ENCODE measurements around the gene TNFSF12. TPM values are rescaled to one million over a fixed set of nuclear protein-coding genes. Genes with fewer than 3 reads are reported as not detected.

Gene TNFSF12
- total and polyA plus RNA-seq, 9 of the 15 experiments (the other 6 are each of a cell fraction or from before 2014, with no cell fraction given): 0.03 to 0.95 (median 0.19) TPM; not detected in 3

DNA sequence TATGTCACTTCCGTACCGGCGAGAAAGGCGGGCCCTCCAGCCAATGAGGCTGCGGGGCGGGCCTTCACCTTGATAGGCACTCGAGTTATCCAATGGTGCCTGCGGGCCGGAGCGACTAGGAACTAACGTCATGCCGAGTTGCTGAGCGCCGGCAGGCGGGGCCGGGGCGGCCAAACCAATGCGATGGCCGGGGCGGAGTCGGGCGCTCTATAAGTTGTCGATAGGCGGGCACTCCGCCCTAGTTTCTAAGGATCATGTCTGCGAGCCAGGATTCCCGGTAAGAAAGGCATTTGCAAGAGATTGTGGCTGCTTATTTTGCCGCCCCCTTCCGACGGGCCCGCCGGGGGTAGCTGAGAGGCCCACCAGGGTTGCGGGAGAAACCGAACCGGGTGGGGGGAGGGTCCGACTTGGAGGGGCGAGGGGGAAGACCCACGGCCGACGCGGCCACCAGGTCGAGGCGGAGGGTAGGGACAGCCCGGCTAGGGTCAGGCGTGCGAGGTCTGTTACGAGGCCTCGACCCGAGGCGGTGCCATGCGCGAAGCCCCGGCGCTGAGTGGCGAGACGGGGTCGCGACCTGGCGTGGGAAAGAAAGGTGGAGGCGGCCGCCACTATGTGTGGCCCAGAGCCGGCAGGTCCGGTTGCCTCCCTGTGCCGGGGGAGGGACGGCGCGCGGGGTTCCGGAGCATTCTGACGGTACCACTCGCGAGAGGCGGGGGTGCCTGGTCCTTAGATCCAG lies 23.9 kb downstream of the TNFSF12 start (continued):
- TF ChIP-seq, protein P1, sequence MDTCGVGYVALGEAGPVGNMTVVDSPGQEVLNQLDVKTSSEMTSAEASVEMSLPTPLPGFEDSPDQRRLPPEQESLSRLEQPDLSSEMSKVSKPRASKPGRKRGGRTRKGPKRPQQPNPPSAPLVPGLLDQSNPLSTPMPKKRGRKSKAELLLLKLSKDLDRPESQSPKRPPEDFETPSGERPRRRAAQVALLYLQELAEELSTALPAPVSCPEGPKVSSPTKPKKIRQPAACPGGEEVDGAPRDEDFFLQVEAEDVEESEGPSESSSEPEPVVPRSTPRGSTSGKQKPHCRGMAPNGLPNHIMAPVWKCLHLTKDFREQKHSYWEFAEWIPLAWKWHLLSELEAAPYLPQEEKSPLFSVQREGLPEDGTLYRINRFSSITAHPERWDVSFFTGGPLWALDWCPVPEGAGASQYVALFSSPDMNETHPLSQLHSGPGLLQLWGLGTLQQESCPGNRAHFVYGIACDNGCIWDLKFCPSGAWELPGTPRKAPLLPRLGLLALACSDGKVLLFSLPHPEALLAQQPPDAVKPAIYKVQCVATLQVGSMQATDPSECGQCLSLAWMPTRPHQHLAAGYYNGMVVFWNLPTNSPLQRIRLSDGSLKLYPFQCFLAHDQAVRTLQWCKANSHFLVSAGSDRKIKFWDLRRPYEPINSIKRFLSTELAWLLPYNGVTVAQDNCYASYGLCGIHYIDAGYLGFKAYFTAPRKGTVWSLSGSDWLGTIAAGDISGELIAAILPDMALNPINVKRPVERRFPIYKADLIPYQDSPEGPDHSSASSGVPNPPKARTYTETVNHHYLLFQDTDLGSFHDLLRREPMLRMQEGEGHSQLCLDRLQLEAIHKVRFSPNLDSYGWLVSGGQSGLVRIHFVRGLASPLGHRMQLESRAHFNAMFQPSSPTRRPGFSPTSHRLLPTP (IDR thresholded peaks at IDR 0.05; ENCODE audit: borderline replicate concordance, extremely low read depth, insufficient read length): no peak
- TF ChIP-seq CHD1 (IDR thresholded peaks at IDR 0.05; ENCODE audit: low read length): peak; percentile 95
- TF ChIP-seq ZNF274 (IDR thresholded peaks at IDR 0.05; ENCODE audit: borderline replicate concordance, low read depth, low read length): no peak
- TF ChIP-seq GATAD2B (IDR thresholded peaks at IDR 0.05; ENCODE audit: borderline replicate concordance): no peak
- TF ChIP-seq ETV6 (IDR thresholded peaks at IDR 0.05; ENCODE audit: borderline replicate concordance in 1 of 2, low read depth in 2 of 2, low read length in 1 of 2): no peak
- TF ChIP-seq ETV6 (CRISPR knock-in tag; IDR thresholded peaks at IDR 0.05; ENCODE audit: borderline replicate concordance): 0 out of 2 replicates have a peak, but pooled peaks have one; percentile 44
- TF ChIP-seq FOXK1 (CRISPR knock-in tag; IDR thresholded peaks at IDR 0.05; ENCODE audit: borderline replicate concordance): no peak; the same call in 1 of the 2 replicates
- TF ChIP-seq CTCF (IDR thresholded peaks at IDR 0.05 in 2 of 3, conservative IDR thresholded peaks at IDR 0.05 in 1 of 3; ENCODE audit: insufficient read depth in 2 of 3, low read depth in 1 of 3, low read length in 3 of 3): no peak
- no peak for TF ChIP-seq NR4A1 (CRISPR knock-in tag; IDR thresholded peaks at IDR 0.05)
- no peak for TF ChIP-seq NR4A1 (tag; IDR thresholded peaks at IDR 0.05)
- no peak for TF ChIP-seq USF1 (CRISPR knock-in tag; IDR thresholded peaks at IDR 0.05)
- TF ChIP-seq RFX1 (IDR thresholded peaks at IDR 0.05): peak; percentile 92
- TF ChIP-seq ZNF253 (CRISPR knock-in tag; conservative IDR thresholded peaks at IDR 0.05): 0 out of 2 replicates have a peak, but pooled peaks have one; percentile 41
- TF ChIP-seq LARP7 (IDR thresholded peaks at IDR 0.05): no peak
- TF ChIP-seq MYC (IDR thresholded peaks at IDR 0.05; ENCODE audit: low read depth, low read length): no peak
- TF ChIP-seq MYC (CRISPR knock-in tag; IDR thresholded peaks at IDR 0.05; ENCODE audit: borderline replicate concordance, low read depth): 0 out of 2 replicates have a peak, but pooled peaks have one; percentile 11
- TF ChIP-seq ETS2 (tag; IDR thresholded peaks at IDR 0.05; ENCODE audit: borderline replicate concordance, poor library complexity, severe bottlenecking): no peak
- peak; percentile 48 for TF ChIP-seq NFIC (IDR thresholded peaks at IDR 0.05)
- no peak for TF ChIP-seq IRF2 (CRISPR knock-in tag; IDR thresholded peaks at IDR 0.05)
- 0 out of 2 replicates have a peak, but pooled peaks have one; percentile 22 for TF ChIP-seq FOSL1 (tag; conservative IDR thresholded peaks at IDR 0.05)
